ENCODE data around the gene GYPC. TPM values are rescaled to one million over a fixed set of nuclear protein-coding genes. Genes with fewer than 3 reads are reported as not detected.
A peak's percentile ranks its signal among the peaks of the same experiment; 100 is the strongest.

The GYPC gene
- total and polyA plus RNA-seq, 4 donors = 8.7 to 419 (median 12.3) TPM

DNA sequence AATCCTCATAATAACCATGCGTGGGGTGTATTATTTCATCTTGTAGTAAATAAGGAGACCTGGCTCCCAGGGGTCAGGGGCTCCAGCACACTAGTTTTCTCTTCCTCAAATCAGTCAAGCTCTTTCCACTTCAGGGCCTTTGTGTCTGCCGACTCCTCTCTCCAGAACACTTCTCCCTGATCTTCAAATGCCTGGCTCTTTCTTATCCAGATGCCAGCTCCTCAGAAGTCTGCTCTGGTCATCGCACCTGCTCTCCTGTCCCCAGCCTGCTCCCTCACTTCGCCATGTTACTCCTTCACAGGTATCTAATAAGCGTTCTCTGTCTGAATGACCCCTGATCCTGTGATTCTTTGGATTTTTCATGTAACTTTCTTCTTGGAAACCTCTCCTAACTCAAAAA, 62.0 kb downstream of the GYPC start:
- Histone ChIP-seq H3K9me3 (ENCODE audit: control insufficient read depth in 4 of 4, low read length in 3 of 4) (no peaks in the 10 kb centered on the region), H3K9ac (ENCODE audit: low read depth in 1 of 2, low read length in 2 of 2) (no peak overlapping the region), H3K4me1 (ENCODE audit: control insufficient read depth in 4 of 4, insufficient read depth in 4 of 4, low read length in 3 of 4) (no peaks in the 10 kb centered on the region), H3K27me3 (ENCODE audit: control insufficient read depth in 4 of 4, insufficient read depth in 4 of 4, low read length in 3 of 4) (no peaks in the 10 kb centered on the region), H3K36me3 (ENCODE audit: control insufficient read depth in 4 of 4, insufficient read depth in 3 of 4, low read depth in 1 of 4, low read length in 3 of 4) (no peaks in the 10 kb centered on the region), H3K4me3 (ENCODE audit: low read depth in 1 of 3, low read length in 3 of 3) (no peak overlapping the region), H3K27ac (ENCODE audit: low read depth in 1 of 2, low read length in 2 of 2) (no peak overlapping the region)
- peak; percentile 9 for DNase-seq (ENCODE audit: low spot score)
- TF ChIP-seq RAD21 (IDR thresholded peaks at IDR 0.05) (no peak), RXRA (IDR thresholded peaks at IDR 0.05) (no peak), REST (IDR thresholded peaks at IDR 0.05) (no peak), EGR1 (IDR thresholded peaks at IDR 0.05; ENCODE audit: low read depth in 2 of 2) (no peak), FOXA1 (IDR thresholded peaks at IDR 0.05) (no peak), HNF4A (conservative IDR thresholded peaks at IDR 0.05) (no peak), CTCF (IDR thresholded peaks at IDR 0.05; ENCODE audit: low read depth, low read length, missing input control) (no peak), HNF4G (IDR thresholded peaks at IDR 0.05) (no peak), GABPA (IDR thresholded peaks at IDR 0.05 in 1 of 2, conservative IDR thresholded peaks at IDR 0.05 in 1 of 2) (no peak), ATF3 (IDR thresholded peaks at IDR 0.05) (no peak), YY1 (IDR thresholded peaks at IDR 0.05) (no peak)
- TF ChIP-seq, protein P1, sequence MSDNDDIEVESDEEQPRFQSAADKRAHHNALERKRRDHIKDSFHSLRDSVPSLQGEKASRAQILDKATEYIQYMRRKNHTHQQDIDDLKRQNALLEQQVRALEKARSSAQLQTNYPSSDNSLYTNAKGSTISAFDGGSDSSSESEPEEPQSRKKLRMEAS (IDR thresholded peaks at IDR 0.05) = no peak
- 84% methylated on average over 5 of the region's 5 CpGs for WGBS

DNA sequence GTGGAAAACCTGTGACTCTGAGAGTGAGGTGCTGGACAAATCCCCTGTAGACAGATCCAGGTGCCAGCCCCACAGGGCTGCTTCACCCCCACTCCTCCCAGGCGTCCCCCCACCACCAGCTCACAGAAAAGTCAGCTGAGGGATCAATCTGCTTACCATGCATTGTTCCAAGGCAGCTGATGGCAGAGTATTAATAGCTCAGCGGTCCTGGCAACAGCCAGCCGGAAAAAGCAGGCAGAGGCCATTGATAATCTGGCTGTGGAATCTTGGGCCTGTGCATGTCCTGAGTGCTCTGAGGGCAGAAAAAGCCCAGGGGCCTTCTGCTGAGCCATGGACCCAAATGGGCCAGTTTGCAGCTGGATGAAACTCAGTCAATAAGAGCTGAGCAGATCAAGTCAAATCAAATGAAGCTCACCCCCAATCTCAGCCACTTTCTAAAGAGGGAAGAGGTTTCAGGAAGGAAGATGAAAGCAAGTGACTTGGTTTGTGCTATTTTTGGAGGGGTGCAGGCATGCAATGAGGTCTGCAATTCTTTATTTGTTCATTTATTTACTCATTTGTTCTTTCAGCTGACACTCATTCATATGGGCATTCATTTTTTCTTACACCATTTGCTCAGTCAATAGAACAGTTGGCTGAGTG, 63.4 kb downstream of the GYPC start:
- Histone ChIP-seq H3K9ac (ENCODE audit: low read depth in 1 of 2, low read length in 2 of 2) (no peak overlapping the region), H3K9me3 (ENCODE audit: control insufficient read depth in 4 of 4, low read length in 3 of 4) (no peaks in the 10 kb centered on the region), H3K27ac (ENCODE audit: low read depth in 1 of 2, low read length in 2 of 2) (no peak overlapping the region), H3K36me3 (ENCODE audit: control insufficient read depth in 4 of 4, insufficient read depth in 3 of 4, low read depth in 1 of 4, low read length in 3 of 4) (no peaks in the 10 kb centered on the region), H3K4me3 (ENCODE audit: low read depth in 1 of 3, low read length in 3 of 3) (no peak overlapping the region), H3K27me3 (ENCODE audit: control insufficient read depth in 4 of 4, insufficient read depth in 4 of 4, low read length in 3 of 4) (no peaks in the 10 kb centered on the region), H3K4me1 (ENCODE audit: control insufficient read depth in 4 of 4, insufficient read depth in 4 of 4, low read length in 3 of 4) (no peaks in the 10 kb centered on the region)
- no peak for DNase-seq (ENCODE audit: low spot score)
- 68% methylated on average over 3 of the region's 3 CpGs for WGBS
- TF ChIP-seq RXRA (IDR thresholded peaks at IDR 0.05) (no peak), ATF3 (IDR thresholded peaks at IDR 0.05) (no peak), HNF4G (IDR thresholded peaks at IDR 0.05) (no peak), YY1 (IDR thresholded peaks at IDR 0.05) (no peak), HNF4A (conservative IDR thresholded peaks at IDR 0.05) (no peak), TAF1 (conservative IDR thresholded peaks at IDR 0.05) (no peak), REST (IDR thresholded peaks at IDR 0.05) (no peak), NR2F2 (IDR thresholded peaks at IDR 0.05) (no peak), SP1 (IDR thresholded peaks at IDR 0.05) (no peak), ZBTB33 (IDR thresholded peaks at IDR 0.05) (no peak), EGR1 (IDR thresholded peaks at IDR 0.05; ENCODE audit: low read depth in 2 of 2) (no peak), FOXA2 (IDR thresholded peaks at IDR 0.05) (no peak), JUND (IDR thresholded peaks at IDR 0.05) (no peak), RAD21 (IDR thresholded peaks at IDR 0.05) (no peak), GABPA (IDR thresholded peaks at IDR 0.05 in 1 of 2, conservative IDR thresholded peaks at IDR 0.05 in 1 of 2) (no peak)
- TF ChIP-seq, protein P1 (IDR thresholded peaks at IDR 0.05) = no peak

All from liver (tissue), 9 donors.